ENCODE measurements around the gene PKIB.

- TF ChIP-seq POLR2AphosphoS5 (IDR thresholded peaks at IDR 0.05; ENCODE audit: low read depth, low read length): no peak
- TF ChIP-seq TAF1 (IDR thresholded peaks at IDR 0.05; ENCODE audit: low read depth, low read length): no peak
- no peak for TF ChIP-seq PAX5 (IDR thresholded peaks at IDR 0.05; ENCODE audit: insufficient read depth, low read length, severe bottlenecking)
- TF ChIP-seq POLR2A (IDR thresholded peaks at IDR 0.05; ENCODE audit: low read depth, low read length): no peak
Observed at GRCh38 chr6:122719176-122719575, 109.0 kb downstream of the PKIB start.

Measured in GM12891 (cell line).